ENCODE results near the gene MTARC2.
"Not testable (repeated sequence)": the region's sequence is repeated elsewhere in the genome, so short reads cannot be mapped to it uniquely, and the experiment has no call there.

MTARC2 gene

DNA sequence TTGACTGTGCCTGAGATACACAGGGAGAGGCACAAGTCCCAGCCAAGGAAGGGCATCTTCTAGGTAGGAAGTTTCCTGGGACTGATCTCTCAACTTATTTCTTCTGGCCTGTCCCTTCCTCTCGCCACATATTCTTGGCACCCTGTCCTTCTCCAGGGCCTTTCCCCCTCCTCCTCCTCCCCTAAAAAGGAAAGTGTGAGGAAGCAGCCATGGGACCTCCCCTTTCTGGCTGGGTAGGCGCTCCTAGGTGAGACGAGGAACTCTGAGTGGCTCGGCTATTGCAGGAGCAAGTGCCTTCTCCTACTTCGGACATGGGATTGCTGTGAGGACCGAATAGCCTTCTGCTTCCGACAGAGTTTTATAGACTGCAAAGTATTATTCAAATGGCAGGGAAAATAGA is 15.5 kb upstream of the MTARC2 start:
- H3K4me1 ChIP-seq (ENCODE audit: low read length) = peaks cover 12% of the 10 kb centered on the region
- H3K79me2 ChIP-seq (ENCODE audit: low read length) = no peaks in the 10 kb centered on the region
- H3K9ac ChIP-seq (ENCODE audit: low read length) = no peak overlapping the region
- H3K27me3 ChIP-seq (ENCODE audit: low read depth, low read length) = no peaks in the 10 kb centered on the region
- peak overlapping the region; percentile 80 for H3K4me2 ChIP-seq (ENCODE audit: low read length)
- no peaks in the 10 kb centered on the region for H4K20me1 ChIP-seq (ENCODE audit: insufficient read depth, low read length)
- no peaks in the 10 kb centered on the region for H3K9me3 ChIP-seq (ENCODE audit: insufficient read depth, low read length)
- H3K36me3 ChIP-seq (replicated peaks; ENCODE audit: low read depth, low read length) = no peaks in the 10 kb centered on the region
- H2AFZ ChIP-seq (ENCODE audit: low read depth, low read length) = peak overlapping the region; percentile 91
- H3K4me3 ChIP-seq (ENCODE audit: low read length) = peak overlapping the region; percentile 70
- TF ChIP-seq, protein P1, sequence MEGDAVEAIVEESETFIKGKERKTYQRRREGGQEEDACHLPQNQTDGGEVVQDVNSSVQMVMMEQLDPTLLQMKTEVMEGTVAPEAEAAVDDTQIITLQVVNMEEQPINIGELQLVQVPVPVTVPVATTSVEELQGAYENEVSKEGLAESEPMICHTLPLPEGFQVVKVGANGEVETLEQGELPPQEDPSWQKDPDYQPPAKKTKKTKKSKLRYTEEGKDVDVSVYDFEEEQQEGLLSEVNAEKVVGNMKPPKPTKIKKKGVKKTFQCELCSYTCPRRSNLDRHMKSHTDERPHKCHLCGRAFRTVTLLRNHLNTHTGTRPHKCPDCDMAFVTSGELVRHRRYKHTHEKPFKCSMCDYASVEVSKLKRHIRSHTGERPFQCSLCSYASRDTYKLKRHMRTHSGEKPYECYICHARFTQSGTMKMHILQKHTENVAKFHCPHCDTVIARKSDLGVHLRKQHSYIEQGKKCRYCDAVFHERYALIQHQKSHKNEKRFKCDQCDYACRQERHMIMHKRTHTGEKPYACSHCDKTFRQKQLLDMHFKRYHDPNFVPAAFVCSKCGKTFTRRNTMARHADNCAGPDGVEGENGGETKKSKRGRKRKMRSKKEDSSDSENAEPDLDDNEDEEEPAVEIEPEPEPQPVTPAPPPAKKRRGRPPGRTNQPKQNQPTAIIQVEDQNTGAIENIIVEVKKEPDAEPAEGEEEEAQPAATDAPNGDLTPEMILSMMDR (IDR thresholded peaks at IDR 0.05; ENCODE audit: low read depth, low read length) = no peak
- TF ChIP-seq EZH2phosphoT487 (IDR thresholded peaks at IDR 0.05; ENCODE audit: low read depth) = no peak
- H3K27ac ChIP-seq (ENCODE audit: low read length) = no peak overlapping the region

DNA sequence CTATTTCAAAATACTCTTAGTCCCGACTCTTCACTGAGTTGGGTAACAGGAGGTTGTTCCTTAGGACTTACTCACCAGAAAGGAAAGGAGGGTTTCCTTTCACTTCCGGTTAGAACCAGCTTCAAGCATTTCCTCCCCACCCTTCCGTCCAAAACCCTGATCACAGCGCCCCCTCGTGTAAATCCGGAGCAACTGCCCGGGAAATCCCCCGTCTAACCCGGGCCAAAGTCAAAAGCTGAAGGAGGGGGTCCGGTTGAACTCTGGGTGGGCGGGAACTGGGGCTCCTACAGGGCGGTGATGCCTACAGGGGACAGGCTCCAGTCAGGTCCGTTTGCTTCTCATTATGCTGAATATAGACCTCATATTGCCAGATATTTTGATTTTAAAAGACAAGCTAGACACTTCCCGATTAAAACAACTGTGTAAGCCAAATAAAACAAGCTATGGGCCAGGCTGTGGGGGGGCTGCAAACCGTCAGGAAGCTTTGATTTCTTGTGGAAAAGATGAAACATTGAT is 15.0 kb upstream of the MTARC2 start:
- Histone ChIP-seq H4K20me1 (ENCODE audit: insufficient read depth, low read length) (no peaks in the 10 kb centered on the region), H3K4me1 (ENCODE audit: low read length) (peaks cover 12% of the 10 kb centered on the region), H3K9ac (ENCODE audit: low read length) (peak overlapping the region; percentile 59), H3K27ac (ENCODE audit: low read length) (no peak overlapping the region), H3K9me3 (ENCODE audit: insufficient read depth, low read length) (no peaks in the 10 kb centered on the region), H3K36me3 (replicated peaks; ENCODE audit: low read depth, low read length) (no peaks in the 10 kb centered on the region), H3K4me2 (ENCODE audit: low read length) (peak overlapping the region; percentile 80), H3K27me3 (ENCODE audit: low read depth, low read length) (no peaks in the 10 kb centered on the region), H2AFZ (ENCODE audit: low read depth, low read length) (peak overlapping the region; percentile 100), H3K4me3 (ENCODE audit: low read length) (peak overlapping the region; percentile 70), H3K79me2 (ENCODE audit: low read length) (no peaks in the 10 kb centered on the region)
- TF ChIP-seq EZH2phosphoT487 (IDR thresholded peaks at IDR 0.05; ENCODE audit: low read depth) = no peak
- TF ChIP-seq, protein P1 (IDR thresholded peaks at IDR 0.05; ENCODE audit: low read depth, low read length) = peak; percentile 92

DNA sequence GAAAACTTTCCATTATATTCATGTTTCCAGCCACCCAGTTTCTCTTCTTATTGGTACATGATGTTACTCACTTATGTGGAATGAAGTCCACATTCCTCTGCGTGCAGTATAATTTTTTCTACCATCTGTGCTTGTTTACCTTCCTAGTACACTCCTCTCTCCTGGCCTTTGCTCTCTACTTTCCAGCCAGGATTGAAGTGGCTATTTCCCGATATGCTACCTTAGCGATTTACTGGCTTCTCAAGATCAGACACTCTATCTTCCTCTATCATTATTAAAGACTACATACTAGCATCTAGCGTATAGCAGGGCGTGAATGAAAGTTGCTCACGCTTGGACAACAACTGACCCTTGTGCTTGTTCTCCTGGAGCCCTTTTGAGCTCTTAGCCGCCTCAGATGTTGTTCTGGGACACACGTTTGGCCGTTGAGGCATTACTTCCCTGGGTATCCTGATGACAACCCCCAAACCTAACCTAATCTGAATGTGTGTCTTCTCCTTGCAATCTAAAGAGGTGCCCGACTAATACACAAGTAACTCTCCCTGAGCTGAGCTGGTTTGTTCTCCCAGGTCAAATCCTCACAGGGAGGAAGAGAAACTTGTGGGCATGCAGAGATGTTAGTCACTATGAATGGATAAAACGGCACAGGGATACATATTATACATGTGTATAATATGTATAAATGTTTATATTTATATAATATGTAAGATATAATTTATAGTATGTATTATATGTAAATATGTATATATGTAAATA is 13.4 kb upstream of the MTARC2 start:
- Histone ChIP-seq H3K4me2 (ENCODE audit: low read length) (no peak overlapping the region), H3K27ac (ENCODE audit: low read length) (no peak overlapping the region), H3K79me2 (ENCODE audit: low read length) (no peaks in the 10 kb centered on the region), H3K9me3 (ENCODE audit: insufficient read depth, low read length) (no peaks in the 10 kb centered on the region), H4K20me1 (ENCODE audit: insufficient read depth, low read length) (no peaks in the 10 kb centered on the region), H3K9ac (ENCODE audit: low read length) (no peak overlapping the region), H3K36me3 (replicated peaks; ENCODE audit: low read depth, low read length) (no peaks in the 10 kb centered on the region), H3K4me3 (ENCODE audit: low read length) (no peak overlapping the region), H3K27me3 (ENCODE audit: low read depth, low read length) (no peaks in the 10 kb centered on the region), H3K4me1 (ENCODE audit: low read length) (peaks cover 12% of the 10 kb centered on the region), H2AFZ (ENCODE audit: low read depth, low read length) (no peak overlapping the region)
- TF ChIP-seq EZH2phosphoT487 (IDR thresholded peaks at IDR 0.05; ENCODE audit: low read depth) = no peak
- TF ChIP-seq, protein P1 (IDR thresholded peaks at IDR 0.05; ENCODE audit: low read depth, low read length) = no peak

DNA sequence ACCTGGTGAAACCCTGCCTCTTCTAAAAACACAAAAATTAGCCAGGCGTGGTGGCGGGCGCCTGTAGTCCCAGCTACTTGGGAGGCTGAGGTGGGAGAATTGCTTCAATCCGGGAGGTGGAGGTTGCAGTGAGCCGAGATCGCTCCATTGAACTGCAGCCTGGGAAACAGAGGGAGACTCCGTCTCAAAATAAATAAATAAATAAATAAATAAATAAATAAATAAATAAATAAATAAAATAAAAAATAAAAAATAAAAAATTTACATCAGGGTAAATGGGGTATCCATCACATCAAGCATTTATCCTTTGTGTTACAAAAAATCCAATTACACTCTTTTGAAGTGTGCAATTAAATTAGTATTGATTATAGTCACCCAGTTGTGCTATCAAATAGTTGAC is 11.8 kb upstream of the MTARC2 start:
- not testable (repeated sequence) for H3K4me2 ChIP-seq (ENCODE audit: low read length); H3K9me3 ChIP-seq (ENCODE audit: insufficient read depth, low read length); H4K20me1 ChIP-seq (ENCODE audit: insufficient read depth, low read length); H3K27me3 ChIP-seq (ENCODE audit: low read depth, low read length); H3K9ac ChIP-seq (ENCODE audit: low read length); H3K79me2 ChIP-seq (ENCODE audit: low read length); H3K4me3 ChIP-seq (ENCODE audit: low read length); H3K27ac ChIP-seq (ENCODE audit: low read length); H2AFZ ChIP-seq (ENCODE audit: low read depth, low read length); H3K36me3 ChIP-seq (replicated peaks; ENCODE audit: low read depth, low read length)
- H3K4me1 ChIP-seq (ENCODE audit: low read length) = peaks cover 12% of the 10 kb centered on the region

Data from OCI-LY3 (cell line).